SK-N-SH (cell line): ENCODE data around the gene PSMF1. TPM values are rescaled to one million over a fixed set of nuclear protein-coding genes. Genes with fewer than 3 reads are reported as not detected.

Experiments used
- CTCF ChIA-PET: fragments of 300-600, 350-600 bp; formaldehyde crosslinking; extraction: SDS; loops from one replicate; lab custom pipeline; 2021; lab: Yijun Ruan, JAX
- POLR2A ChIA-PET: fragments of 350-600 bp; sonication (Branson Sonifier 250); formaldehyde crosslinking; extraction: SDS; loops from one replicate; lab custom pipeline; 2020; ENCODE audit warnings: antibody characterized with exemption, inconsistent platforms; lab: Yijun Ruan, JAX
- DNase-seq: peaks from one replicate; pipeline ENCODE4 v3.0.0; 2012
- H2AFZ ChIP-seq: fragments of 200-600 bp; sonication (generic); 2 replicates; pipeline ENCODE4 v1.8.1; 2016; ENCODE audit warnings: antibody characterized with exemption, mild to moderate bottlenecking, low read depth
- H3F3A ChIP-seq: fragments of 200-600 bp; sonication (generic); replicated peaks from 2 replicates; pipeline ENCODE3; 2016; ENCODE audit warnings: antibody characterized with exemption, mild to moderate bottlenecking; ENCODE audit not compliant: insufficient read depth
- H3K27ac ChIP-seq, 2 experiments: fragments of 200-500 bp in 1 of 2; fragments of 200-600 bp in 1 of 2; sonication (Bioruptor generic) in 1 of 2; sonication (generic), shearing (Covaris generic) in 1 of 2; 2 replicates each; pipeline versions ENCODE4 v1.5.1 to v1.6.1; 2014 to 2016; ENCODE audit warnings: low read depth in 2 of 2, inconsistent platforms in 1 of 2, low read length in 1 of 2, mild to moderate bottlenecking in 1 of 2, mixed read lengths in 1 of 2
- H3K27me3 ChIP-seq: fragments of 200-600 bp; sonication (generic), shearing (Covaris generic); 2 replicates; pipeline ENCODE4 v1.6.1; 2016; ENCODE audit warnings: mixed run types; ENCODE audit not compliant: insufficient read depth
- H3K36me3 ChIP-seq, 2 experiments: fragments of 200-500 bp in 1 of 2; fragments of 200-600 bp in 1 of 2; sonication (Bioruptor generic) in 1 of 2; sonication (generic) in 1 of 2; replicated peaks in 1 of 2; 2 replicates each; pipeline versions ENCODE3 to v1.5.1; 2014 to 2016; ENCODE audit warnings: low read length in 1 of 2, mild to moderate bottlenecking in 1 of 2; ENCODE audit not compliant: insufficient read depth in 2 of 2, control insufficient read depth in 1 of 2
- H3K4me1 ChIP-seq, 2 experiments: fragments of 200-500 bp in 1 of 2; fragments of 200-600 bp in 1 of 2; sonication (Bioruptor generic) in 1 of 2; sonication (generic), shearing (Covaris generic) in 1 of 2; 2 replicates each; pipeline versions ENCODE4 v1.5.1 to v1.6.1; 2014 to 2016; ENCODE audit warnings: low read depth in 1 of 2, low read length in 1 of 2, mixed run types in 1 of 2; ENCODE audit not compliant: insufficient read depth in 2 of 2, control insufficient read depth in 1 of 2
- H3K4me2 ChIP-seq: fragments of 200-600 bp; sonication (generic), shearing (Covaris generic); 2 replicates; pipeline ENCODE4 v1.6.1; 2017; ENCODE audit warnings: mixed run types
- H3K4me3 ChIP-seq, 2 experiments: fragments of 200-500 bp in 1 of 2; fragments of 200-600 bp in 1 of 2; sonication (Bioruptor generic) in 1 of 2; sonication (generic), shearing (Covaris generic) in 1 of 2; 2 replicates each; pipeline versions ENCODE4 v1.5.1 to v1.8.1; 2014 to 2016; ENCODE audit warnings: low read depth in 2 of 2, inconsistent platforms in 1 of 2, low read length in 1 of 2, mild to moderate bottlenecking in 1 of 2, mixed read lengths in 1 of 2, moderate library complexity in 1 of 2
- H3K79me2 ChIP-seq: fragments of 200-600 bp; sonication (generic); 2 replicates; pipeline ENCODE4 v1.8.1; 2017; ENCODE audit warnings: mild to moderate bottlenecking; ENCODE audit not compliant: insufficient read depth
- H3K9ac ChIP-seq: fragments of 200-600 bp; sonication (generic); 2 replicates; pipeline ENCODE4 v1.6.1; 2017; ENCODE audit warnings: mixed run types
- H3K9me2 ChIP-seq: fragments of 200-600 bp; sonication (generic); 2 replicates; pipeline ENCODE4 v1.6.1; 2017; ENCODE audit warnings: mixed run types
- H3K9me3 ChIP-seq: fragments of 200-600 bp; sonication (generic); 2 replicates; pipeline ENCODE4 v1.6.1; 2017; ENCODE audit warnings: mixed run types, mild to moderate bottlenecking, moderate library complexity
- H4K20me1 ChIP-seq: fragments of 200-600 bp; sonication (generic); 2 replicates; pipeline ENCODE4 v1.6.1; 2017; ENCODE audit warnings: mild to moderate bottlenecking, mixed run types; ENCODE audit not compliant: insufficient read depth
- FOXM1 ChIP-seq: IDR thresholded peaks from 2 replicates; pipeline ENCODE4 v1.4.0; 2012; ENCODE audit warnings: low read depth, mild to moderate bottlenecking
- GABPA ChIP-seq: IDR thresholded peaks from 2 replicates; pipeline ENCODE4 v1.4.0; 2012; ENCODE audit warnings: low read depth, mild to moderate bottlenecking
- GATA2 ChIP-seq: sonication (generic); formaldehyde crosslinking; IDR thresholded peaks from 2 replicates; pipeline ENCODE4 v1.5.0; 2020; ENCODE audit warnings: mild to moderate bottlenecking, missing genetic modification reagents
- MXI1 ChIP-seq: IDR thresholded peaks from 2 replicates; pipeline ENCODE4 v1.6.1; 2012; ENCODE audit warnings: mild to moderate bottlenecking, low read depth, low read length, improper control_type of control experiment
- NRF1 ChIP-seq: IDR thresholded peaks from 2 replicates; pipeline ENCODE4 v1.6.1; 2012; ENCODE audit warnings: low read depth, mild to moderate bottlenecking, low read length
- RAD21 ChIP-seq: IDR thresholded peaks from 2 replicates; pipeline ENCODE4 v1.6.1; 2012; ENCODE audit warnings: mild to moderate bottlenecking, low read length
- RCOR1 ChIP-seq: fragments of 150-350 bp; IDR thresholded peaks from 2 replicates; pipeline ENCODE4 v1.6.1; 2017; ENCODE audit warnings: antibody characterized with exemption, low read length
- REST ChIP-seq: IDR thresholded peaks from 2 replicates; pipeline ENCODE4 v1.6.1; 2012; ENCODE audit warnings: mild to moderate bottlenecking, low read depth, low read length, moderate library complexity
- SMC3 ChIP-seq: IDR thresholded peaks from 2 replicates; pipeline ENCODE4 v1.6.1; 2012; ENCODE audit warnings: low read depth, low read length, improper control_type of control experiment
- TEAD4 ChIP-seq: IDR thresholded peaks from 2 replicates; pipeline ENCODE4 v1.4.0; 2012; ENCODE audit warnings: mild to moderate bottlenecking, borderline replicate concordance; ENCODE audit not compliant: insufficient read depth
- ZBTB33 ChIP-seq: IDR thresholded peaks from 2 replicates; pipeline ENCODE4 v1.4.0; 2012; ENCODE audit warnings: low read depth, borderline replicate concordance
- WGBS: methylation state at CpG from one replicate; pipeline ENCODE4 v1.1.6; 2017; ENCODE audit warnings: low lambda C conversion rate; 5-methylcytosine and 5-hydroxymethylcytosine counted together
- polyA plus RNA-seq, 3 experiments: library from polyadenylated mRNA; depleted of rRNA; stranded (reverse); fragments of >200 nt; gene quantifications; 2 replicates each; pipeline ENCODE4 v1.2.3, GENCODE V29; 2012
- TF ChIP-seq, protein P1 (sequence below): fragments of 150-350 bp; IDR thresholded peaks from 2 replicates; pipeline ENCODE4 v1.6.1; 2017; ENCODE audit warnings: antibody characterized with exemption, low read length, low read depth, borderline replicate concordance
- TF ChIP-seq, protein P2 (sequence below): IDR thresholded peaks from 2 replicates; pipeline ENCODE4 v1.4.0; 2012; ENCODE audit warnings: low read depth, borderline replicate concordance
- TF ChIP-seq, protein P3 (sequence below): fragments of 200-600 bp; sonication (generic); IDR thresholded peaks from 2 replicates; pipeline ENCODE4 v1.6.1; 2017; ENCODE audit warnings: antibody characterized with exemption, mild to moderate bottlenecking, moderate library complexity

Gene PSMF1
- polyA plus RNA-seq, 1 of the 3 experiments (the other 2 are of a cell fraction): 103 TPM

DNA sequence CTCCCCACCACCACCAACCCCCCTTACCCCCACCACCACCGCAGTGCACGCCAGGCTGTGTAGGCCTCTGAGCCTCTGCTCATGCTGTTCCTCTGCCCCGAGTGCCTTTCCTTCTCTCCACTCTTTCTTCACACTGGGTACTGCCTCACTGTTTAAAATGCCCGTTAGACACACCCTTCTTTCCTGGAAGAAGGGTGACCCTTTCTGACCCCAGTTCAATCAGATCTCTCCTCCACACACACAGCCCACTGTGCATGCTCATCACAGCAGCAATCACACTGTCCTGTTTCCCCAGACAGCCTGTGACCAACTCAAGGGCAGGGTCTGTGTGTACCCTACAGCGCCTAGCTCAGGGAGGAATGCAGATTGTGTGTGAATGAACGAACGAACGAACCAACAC is 56.4 kb downstream of the PSMF1 start:
- no peaks in the 10 kb centered on the region for H3F3A ChIP-seq
- POLR2A ChIA-PET: interaction anchor here (1.1 kb wide), 2 partner anchors 11 to 13 kb away, joined by 3 read pairs; no protein-coding TSS in a partner anchor
- no peaks in the 10 kb centered on the region for H3K9me3 ChIP-seq
- H3K27me3 ChIP-seq: no peaks in the 10 kb centered on the region
- no peak for DNase-seq
- peaks cover 11 to 26% of the 10 kb centered on the region in 2 experiments for H3K36me3 ChIP-seq
- CTCF ChIA-PET: interaction anchor here (1.1 kb wide), 1 partner anchor 12 kb away, joined by 3 read pairs; no protein-coding TSS in a partner anchor
- TF ChIP-seq REST: no peak
- TF ChIP-seq GABPA: no peak
- TF ChIP-seq FOXM1: no peak
- TF ChIP-seq, protein P1, sequence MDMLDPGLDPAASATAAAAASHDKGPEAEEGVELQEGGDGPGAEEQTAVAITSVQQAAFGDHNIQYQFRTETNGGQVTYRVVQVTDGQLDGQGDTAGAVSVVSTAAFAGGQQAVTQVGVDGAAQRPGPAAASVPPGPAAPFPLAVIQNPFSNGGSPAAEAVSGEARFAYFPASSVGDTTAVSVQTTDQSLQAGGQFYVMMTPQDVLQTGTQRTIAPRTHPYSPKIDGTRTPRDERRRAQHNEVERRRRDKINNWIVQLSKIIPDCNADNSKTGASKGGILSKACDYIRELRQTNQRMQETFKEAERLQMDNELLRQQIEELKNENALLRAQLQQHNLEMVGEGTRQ: no peak
- no peak for TF ChIP-seq RCOR1
- TF ChIP-seq, protein P2, sequence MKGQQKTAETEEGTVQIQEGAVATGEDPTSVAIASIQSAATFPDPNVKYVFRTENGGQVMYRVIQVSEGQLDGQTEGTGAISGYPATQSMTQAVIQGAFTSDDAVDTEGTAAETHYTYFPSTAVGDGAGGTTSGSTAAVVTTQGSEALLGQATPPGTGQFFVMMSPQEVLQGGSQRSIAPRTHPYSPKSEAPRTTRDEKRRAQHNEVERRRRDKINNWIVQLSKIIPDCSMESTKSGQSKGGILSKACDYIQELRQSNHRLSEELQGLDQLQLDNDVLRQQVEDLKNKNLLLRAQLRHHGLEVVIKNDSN: no peak
- no peak for TF ChIP-seq NRF1
- no peak for TF ChIP-seq MXI1
- no peaks in the 10 kb centered on the region for H4K20me1 ChIP-seq
- no peaks in the 10 kb centered on the region for H3K9me2 ChIP-seq
- WGBS: 96% methylated on average over 8 of the region's 8 CpGs
- no peak overlapping the region for H3K4me2 ChIP-seq
- H3K4me1 ChIP-seq: no peaks in the 10 kb centered on the region; a peak in 1 of 4 replicates
- no peak overlapping the region for H3K27ac ChIP-seq
- no peak overlapping the region for H3K4me3 ChIP-seq
- no peak overlapping the region for H3K9ac ChIP-seq
- no peaks in the 10 kb centered on the region for H3K79me2 ChIP-seq
- H2AFZ ChIP-seq: no peak overlapping the region

DNA sequence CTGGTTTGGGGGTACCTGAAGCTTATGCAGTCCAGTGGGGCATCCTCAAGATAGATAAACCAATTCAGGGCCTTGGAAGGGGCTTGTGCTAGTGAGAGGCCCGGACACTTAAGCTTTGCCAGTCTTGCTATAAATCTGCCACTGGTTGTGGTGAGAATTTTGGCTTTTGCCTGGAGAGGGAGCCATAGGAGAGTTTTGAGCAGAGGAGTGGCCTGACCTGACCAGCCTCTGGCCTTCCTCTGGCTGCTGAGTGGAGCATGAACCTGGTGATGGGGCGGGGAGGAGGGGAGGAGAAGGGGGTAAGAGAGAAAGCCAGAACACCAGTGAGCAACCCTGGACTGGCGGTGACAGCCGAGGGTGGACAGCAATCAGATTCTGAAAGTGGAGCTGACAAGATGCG is 59.3 kb downstream of the PSMF1 start:
- WGBS: 91% methylated on average over 5 of the region's 5 CpGs
- Histone ChIP-seq H3K9ac (no peak overlapping the region), H3K4me2 (no peak overlapping the region), H2AFZ (no peak overlapping the region), H3K36me3 (peaks cover 0 to 11% of the 10 kb centered on the region in 2 experiments), H3K4me3 (no peak overlapping the region), H3K4me1 (no peaks in the 10 kb centered on the region; a peak in 1 of 4 replicates), H3K79me2 (no peaks in the 10 kb centered on the region), H3K9me2 (no peaks in the 10 kb centered on the region), H3K9me3 (no peaks in the 10 kb centered on the region), H3K27me3 (no peaks in the 10 kb centered on the region), H4K20me1 (no peaks in the 10 kb centered on the region), H3F3A (no peaks in the 10 kb centered on the region), H3K27ac (no peak overlapping the region)
- ChIA-PET POLR2A (no interaction called here), CTCF (interaction anchor here (0.7 to 3.2 kb wide), 6 partner anchors 8 to 69 kb away, joined by 3 to 17 read pairs (median 4); partner anchors contain the start of gene RAD21L1)
- DNase-seq: peak; percentile 44
- no peak for TF ChIP-seq SMC3
- TF ChIP-seq, protein P3, sequence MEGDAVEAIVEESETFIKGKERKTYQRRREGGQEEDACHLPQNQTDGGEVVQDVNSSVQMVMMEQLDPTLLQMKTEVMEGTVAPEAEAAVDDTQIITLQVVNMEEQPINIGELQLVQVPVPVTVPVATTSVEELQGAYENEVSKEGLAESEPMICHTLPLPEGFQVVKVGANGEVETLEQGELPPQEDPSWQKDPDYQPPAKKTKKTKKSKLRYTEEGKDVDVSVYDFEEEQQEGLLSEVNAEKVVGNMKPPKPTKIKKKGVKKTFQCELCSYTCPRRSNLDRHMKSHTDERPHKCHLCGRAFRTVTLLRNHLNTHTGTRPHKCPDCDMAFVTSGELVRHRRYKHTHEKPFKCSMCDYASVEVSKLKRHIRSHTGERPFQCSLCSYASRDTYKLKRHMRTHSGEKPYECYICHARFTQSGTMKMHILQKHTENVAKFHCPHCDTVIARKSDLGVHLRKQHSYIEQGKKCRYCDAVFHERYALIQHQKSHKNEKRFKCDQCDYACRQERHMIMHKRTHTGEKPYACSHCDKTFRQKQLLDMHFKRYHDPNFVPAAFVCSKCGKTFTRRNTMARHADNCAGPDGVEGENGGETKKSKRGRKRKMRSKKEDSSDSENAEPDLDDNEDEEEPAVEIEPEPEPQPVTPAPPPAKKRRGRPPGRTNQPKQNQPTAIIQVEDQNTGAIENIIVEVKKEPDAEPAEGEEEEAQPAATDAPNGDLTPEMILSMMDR: peak; percentile 15; the same call in 1 of the 2 replicates
- TF ChIP-seq GATA2 (CRISPR knock-in tag): no peak
- no peak for TF ChIP-seq ZBTB33
- TF ChIP-seq TEAD4: no peak
- TF ChIP-seq RAD21: peak; percentile 28
